PC-3 (cell line): Measurements from ENCODE around the gene KIF14.

Experiments used
- EZH2 ChIP-seq: fragments of 300-600 bp; sonication (generic); IDR thresholded peaks from one replicate; pipeline ENCODE4 v1.6.1; 2017; ENCODE audit warnings: antibody characterized with exemption, mild to moderate bottlenecking, low read length; ENCODE audit not compliant: unreplicated experiment
- EZH2phosphoT487 ChIP-seq: fragments of 300-600 bp; sonication (generic); IDR thresholded peaks from 2 replicates; pipeline ENCODE4 v1.6.1; 2018; ENCODE audit warnings: mild to moderate bottlenecking, antibody characterized with exemption, low read length, borderline replicate concordance
- TF ChIP-seq, protein P1 (sequence below): fragments of 300-600 bp; sonication (generic); conservative IDR thresholded peaks from 2 replicates; pipeline ENCODE4 v1.5.1; 2017; ENCODE audit warnings: antibody characterized with exemption, low read depth, mild to moderate bottlenecking, low read length

GRCh38 chr1:200665861-200666260 is 45.3 kb upstream of the KIF14 start:
- TF ChIP-seq, protein P1, sequence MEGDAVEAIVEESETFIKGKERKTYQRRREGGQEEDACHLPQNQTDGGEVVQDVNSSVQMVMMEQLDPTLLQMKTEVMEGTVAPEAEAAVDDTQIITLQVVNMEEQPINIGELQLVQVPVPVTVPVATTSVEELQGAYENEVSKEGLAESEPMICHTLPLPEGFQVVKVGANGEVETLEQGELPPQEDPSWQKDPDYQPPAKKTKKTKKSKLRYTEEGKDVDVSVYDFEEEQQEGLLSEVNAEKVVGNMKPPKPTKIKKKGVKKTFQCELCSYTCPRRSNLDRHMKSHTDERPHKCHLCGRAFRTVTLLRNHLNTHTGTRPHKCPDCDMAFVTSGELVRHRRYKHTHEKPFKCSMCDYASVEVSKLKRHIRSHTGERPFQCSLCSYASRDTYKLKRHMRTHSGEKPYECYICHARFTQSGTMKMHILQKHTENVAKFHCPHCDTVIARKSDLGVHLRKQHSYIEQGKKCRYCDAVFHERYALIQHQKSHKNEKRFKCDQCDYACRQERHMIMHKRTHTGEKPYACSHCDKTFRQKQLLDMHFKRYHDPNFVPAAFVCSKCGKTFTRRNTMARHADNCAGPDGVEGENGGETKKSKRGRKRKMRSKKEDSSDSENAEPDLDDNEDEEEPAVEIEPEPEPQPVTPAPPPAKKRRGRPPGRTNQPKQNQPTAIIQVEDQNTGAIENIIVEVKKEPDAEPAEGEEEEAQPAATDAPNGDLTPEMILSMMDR: no peak
- no peak for TF ChIP-seq EZH2phosphoT487
- TF ChIP-seq EZH2: no peak
